H9 (cell line): Measurements from ENCODE around the gene TMEFF2. TPM values are rescaled to one million over a fixed set of nuclear protein-coding genes. Genes with fewer than 3 reads are reported as not detected.

Source experiments
- DNase-seq: peaks from one replicate; pipeline ENCODE4 v3.0.0-alpha.2; 2017
- H2AFZ ChIP-seq: one replicate; pipeline ENCODE4 v1.6.1; 2013; ENCODE audit warnings: mild to moderate bottlenecking, low read length, control low read depth, moderate library complexity
- H2AK5ac ChIP-seq: 2 replicates; pipeline ENCODE4 v1.6.1; 2013; ENCODE audit warnings: low read length, control low read depth, mixed read lengths; ENCODE audit not compliant: insufficient read length
- H2BK120ac ChIP-seq: one replicate; pipeline ENCODE4 v1.6.1; 2013; ENCODE audit warnings: low read depth, mild to moderate bottlenecking, low read length, control low read depth, inconsistent platforms; ENCODE audit not compliant: poor library complexity, severe bottlenecking
- H2BK12ac ChIP-seq: 2 replicates; pipeline ENCODE4 v1.6.1; 2013; ENCODE audit warnings: low read length, control low read depth, mixed read lengths, low read depth; ENCODE audit not compliant: insufficient read length
- H2BK15ac ChIP-seq: 2 replicates; pipeline ENCODE4 v1.6.1; 2013; ENCODE audit warnings: low read depth, low read length, control low read depth
- H2BK20ac ChIP-seq: one replicate; pipeline ENCODE4 v1.6.1; 2013; ENCODE audit warnings: low read depth, mild to moderate bottlenecking, low read length, control low read depth, inconsistent platforms; ENCODE audit not compliant: poor library complexity, severe bottlenecking
- H2BK5ac ChIP-seq: 2 replicates; pipeline ENCODE4 v1.6.1; 2013; ENCODE audit warnings: low read length, control low read depth, mixed read lengths; ENCODE audit not compliant: insufficient read length
- H3K14ac ChIP-seq: 2 replicates; pipeline ENCODE4 v1.6.1; 2013; ENCODE audit warnings: low read length, control low read depth; ENCODE audit not compliant: insufficient read depth
- H3K18ac ChIP-seq: 2 replicates; pipeline ENCODE4 v1.6.1; 2013; ENCODE audit warnings: low read depth, mild to moderate bottlenecking, mixed read lengths, low read length, control low read depth; ENCODE audit not compliant: insufficient read length
- H3K23ac ChIP-seq: 2 replicates; pipeline ENCODE4 v1.6.1; 2013; ENCODE audit warnings: low read length, control low read depth, mixed read lengths, low read depth; ENCODE audit not compliant: insufficient read length
- H3K23me2 ChIP-seq: 2 replicates; pipeline ENCODE4 v1.6.1; 2013; ENCODE audit warnings: low read depth, mild to moderate bottlenecking, mixed read lengths, low read length, control low read depth; ENCODE audit not compliant: insufficient read length, poor library complexity, severe bottlenecking
- H3K27ac ChIP-seq: 2 replicates; pipeline ENCODE4 v1.5.1; 2013; ENCODE audit warnings: low read length, control low read depth, mixed read lengths, low read depth; ENCODE audit not compliant: insufficient read length
- H3K27me3 ChIP-seq: 2 replicates; pipeline ENCODE4 v1.6.1; 2013; ENCODE audit warnings: low read length, control low read depth, inconsistent platforms; ENCODE audit not compliant: insufficient read depth
- H3K4ac ChIP-seq: 2 replicates; pipeline ENCODE4 v1.6.1; 2013; ENCODE audit warnings: low read depth, mild to moderate bottlenecking, control low read depth, inconsistent platforms, low read length, moderate library complexity
- H3K4me1 ChIP-seq: 2 replicates; pipeline ENCODE4 v1.6.1; 2013; ENCODE audit warnings: low read length, control low read depth, inconsistent platforms; ENCODE audit not compliant: insufficient read depth
- H3K4me2 ChIP-seq: 2 replicates; pipeline ENCODE4 v1.6.1; 2013; ENCODE audit warnings: low read length, control low read depth, mixed read lengths; ENCODE audit not compliant: insufficient read length, insufficient read depth
- H3K56ac ChIP-seq: 2 replicates; pipeline ENCODE4 v1.6.1; 2013; ENCODE audit warnings: low read depth, mild to moderate bottlenecking, mixed read lengths, low read length, control low read depth; ENCODE audit not compliant: insufficient read length
- H3K79me1 ChIP-seq: 2 replicates; pipeline ENCODE4 v1.6.1; 2013; ENCODE audit warnings: low read depth, mild to moderate bottlenecking, moderate library complexity, low read length, control low read depth, inconsistent platforms; ENCODE audit not compliant: insufficient read depth, poor library complexity, severe bottlenecking
- H3K79me2 ChIP-seq: 2 replicates; pipeline ENCODE4 v1.6.1; 2013; ENCODE audit warnings: low read length, control low read depth, inconsistent platforms; ENCODE audit not compliant: insufficient read depth
- H3K9ac ChIP-seq: 2 replicates; pipeline ENCODE4 v1.6.1; 2013; ENCODE audit warnings: low read length, control low read depth, mixed read lengths; ENCODE audit not compliant: insufficient read length; ENCODE audit errors: extremely low read depth
- H3K9me3 ChIP-seq: one replicate; pipeline ENCODE4 v1.6.1; 2013; ENCODE audit warnings: low read depth, low read length, inconsistent platforms; ENCODE audit not compliant: control insufficient read depth
- H3T11ph ChIP-seq: one replicate; pipeline ENCODE4 v1.6.1; 2013; ENCODE audit warnings: mild to moderate bottlenecking, low read length, control low read depth, inconsistent platforms
- H4K20me1 ChIP-seq: one replicate; pipeline ENCODE4 v1.6.1; 2013; ENCODE audit not compliant: control insufficient read depth, insufficient read length, insufficient read depth
- H4K5ac ChIP-seq: 2 replicates; pipeline ENCODE4 v1.6.1; 2013; ENCODE audit warnings: low read depth, mild to moderate bottlenecking, mixed read lengths, low read length, control low read depth; ENCODE audit not compliant: insufficient read length
- H4K8ac ChIP-seq: replicated peaks from 2 replicates; pipeline ENCODE4 v1.6.1; 2013; ENCODE audit warnings: low read length, control low read depth, mixed read lengths, low read depth; ENCODE audit not compliant: insufficient read length
- H4K91ac ChIP-seq: 2 replicates; pipeline ENCODE4 v1.6.1; 2013; ENCODE audit warnings: low read depth, mild to moderate bottlenecking, moderate library complexity, mixed read lengths, low read length, control low read depth; ENCODE audit not compliant: insufficient read length
- H3K27ac Mint-ChIP-seq, 3 experiments: 2 replicates in 2 of 3; 3 replicates in 1 of 3; pipeline ENCODE4 v1.8.0; 2020 to 2021; ENCODE audit warnings: mixed read lengths in 3 of 3, mild to moderate bottlenecking in 1 of 3, moderate library complexity in 1 of 3
- H3K27me3 Mint-ChIP-seq: 2 replicates; pipeline ENCODE4 v1.8.0; 2021; ENCODE audit warnings: low read depth, mild to moderate bottlenecking, moderate library complexity, mixed read lengths
- H3K36me3 Mint-ChIP-seq, 3 experiments: 2 replicates in 2 of 3; 3 replicates in 1 of 3; pipeline ENCODE4 v1.8.0; 2020 to 2021; ENCODE audit warnings: low read depth in 3 of 3, mixed read lengths in 3 of 3; ENCODE audit not compliant: insufficient read depth in 1 of 3
- H3K4me1 Mint-ChIP-seq, 2 experiments: 2 replicates each; pipeline ENCODE4 v1.8.0; 2020; ENCODE audit warnings: mixed read lengths in 2 of 2
- H3K4me3 Mint-ChIP-seq, 2 experiments: 2 replicates in 1 of 2; 3 replicates in 1 of 2; pipeline ENCODE4 v1.8.0; 2020 to 2021; ENCODE audit warnings: mild to moderate bottlenecking in 2 of 2, mixed read lengths in 2 of 2, moderate library complexity in 1 of 2
- H3K9me3 Mint-ChIP-seq, 2 experiments: 2 replicates in 1 of 2; 3 replicates in 1 of 2; pipeline ENCODE4 v1.8.0; 2020; ENCODE audit warnings: mild to moderate bottlenecking in 2 of 2, mixed read lengths in 2 of 2, moderate library complexity in 1 of 2
- WGBS: extraction: QIAGEN DNeasy Blood & Tissue Kit; methylation state at CpG from one replicate; pipeline ENCODE4 v1.1.7; 2013; ENCODE audit warnings: missing lambda C conversion rate, low lambda C conversion rate, mixed read lengths; ENCODE audit not compliant: insufficient read length; ENCODE audit errors: extremely low coverage; 5-methylcytosine and 5-hydroxymethylcytosine counted together
- total RNA-seq: library from RNA; stranded (reverse); gene quantifications from 2 replicates; pipeline ENCODE4 v1.2.1, GENCODE V29; 2021
- TF ChIP-seq, protein P1 (sequence below): fragments of 200-600 bp; sonication (generic); conservative IDR thresholded peaks from 3 replicates; pipeline ENCODE4 v1.8.0; 2021; ENCODE audit warnings: antibody characterized with exemption, mild to moderate bottlenecking

Gene TMEFF2
- total RNA-seq, 1 experiment from 2014 or later: 0.39 TPM

- no peak overlapping the region for H2AFZ ChIP-seq
- H3K18ac ChIP-seq: no peak overlapping the region
- H3K4me2 ChIP-seq: no peak overlapping the region
- no peak overlapping the region for H2BK20ac ChIP-seq
- no peak overlapping the region for H3K9ac ChIP-seq
- Mint-ChIP-seq H3K4me3 (no peak overlapping the region), H3K27me3 (no peaks in the 10 kb centered on the region), H3K9me3 (no peaks in the 10 kb centered on the region), H3K36me3 (no peaks in the 10 kb centered on the region), H3K4me1 (no peaks in the 10 kb centered on the region), H3K27ac (no peak overlapping the region)
- no peak overlapping the region for H3T11ph ChIP-seq
- H3K56ac ChIP-seq: no peak overlapping the region
- no peak overlapping the region for H3K4ac ChIP-seq
- no peak overlapping the region for H4K8ac ChIP-seq
- H3K79me1 ChIP-seq: no peaks in the 10 kb centered on the region
- H3K79me2 ChIP-seq: no peaks in the 10 kb centered on the region
- no peaks in the 10 kb centered on the region for H3K9me3 ChIP-seq
- no peak overlapping the region for H4K91ac ChIP-seq
- H4K20me1 ChIP-seq: no peaks in the 10 kb centered on the region
- H3K23ac ChIP-seq: no peak overlapping the region
- no peak overlapping the region for H2BK15ac ChIP-seq
- no peak overlapping the region for H2BK120ac ChIP-seq
- H2BK12ac ChIP-seq: no peak overlapping the region
- no peaks in the 10 kb centered on the region for H3K27me3 ChIP-seq
- H3K4me1 ChIP-seq: no peaks in the 10 kb centered on the region
- no peak overlapping the region for H3K14ac ChIP-seq
- no peak overlapping the region for H3K27ac ChIP-seq
- WGBS: no CpG with 5 or more reads among the region's 1 CpG
- TF ChIP-seq, protein P1, sequence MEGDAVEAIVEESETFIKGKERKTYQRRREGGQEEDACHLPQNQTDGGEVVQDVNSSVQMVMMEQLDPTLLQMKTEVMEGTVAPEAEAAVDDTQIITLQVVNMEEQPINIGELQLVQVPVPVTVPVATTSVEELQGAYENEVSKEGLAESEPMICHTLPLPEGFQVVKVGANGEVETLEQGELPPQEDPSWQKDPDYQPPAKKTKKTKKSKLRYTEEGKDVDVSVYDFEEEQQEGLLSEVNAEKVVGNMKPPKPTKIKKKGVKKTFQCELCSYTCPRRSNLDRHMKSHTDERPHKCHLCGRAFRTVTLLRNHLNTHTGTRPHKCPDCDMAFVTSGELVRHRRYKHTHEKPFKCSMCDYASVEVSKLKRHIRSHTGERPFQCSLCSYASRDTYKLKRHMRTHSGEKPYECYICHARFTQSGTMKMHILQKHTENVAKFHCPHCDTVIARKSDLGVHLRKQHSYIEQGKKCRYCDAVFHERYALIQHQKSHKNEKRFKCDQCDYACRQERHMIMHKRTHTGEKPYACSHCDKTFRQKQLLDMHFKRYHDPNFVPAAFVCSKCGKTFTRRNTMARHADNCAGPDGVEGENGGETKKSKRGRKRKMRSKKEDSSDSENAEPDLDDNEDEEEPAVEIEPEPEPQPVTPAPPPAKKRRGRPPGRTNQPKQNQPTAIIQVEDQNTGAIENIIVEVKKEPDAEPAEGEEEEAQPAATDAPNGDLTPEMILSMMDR: no peak
- DNase-seq: no peak
- no peak overlapping the region for H4K5ac ChIP-seq
- H2AK5ac ChIP-seq: no peak overlapping the region
- H3K23me2 ChIP-seq: no peaks in the 10 kb centered on the region
- H2BK5ac ChIP-seq: no peak overlapping the region
Observed at GRCh38 chr2:191961556-191961955, 233.2 kb downstream of the TMEFF2 start.
